Thyroid gland (tissue), 4 donors: ENCODE data around the gene UBA1. TPM values are rescaled to one million over a fixed set of nuclear protein-coding genes. Genes with fewer than 3 reads are reported as not detected.
A peak's percentile ranks its signal among the peaks of the same experiment; 100 is the strongest.

Experiments used
- DNase-seq, 2 donors: peaks; one replicate each; pipeline ENCODE4 v3.0.0-alpha.2; 2019
- H3K27ac ChIP-seq, 3 donors: fragments of 200-600 bp; sonication (generic); 1 replicate in 2 of 3; 2 replicates in 1 of 3; pipeline ENCODE4 v1.5.1; 2016 to 2019; ENCODE audit warnings: mild to moderate bottlenecking in 1 of 3, moderate library complexity in 1 of 3
- H3K27me3 ChIP-seq: fragments of 200-600 bp; sonication (generic); one replicate; pipeline ENCODE4 v1.5.1; 2019
- H3K36me3 ChIP-seq, 2 donors: fragments of 200-600 bp; sonication (generic); one replicate each; pipeline ENCODE4 v1.5.1; 2016 to 2019
- H3K4me1 ChIP-seq, 2 donors: fragments of 200-600 bp; sonication (generic); one replicate each; pipeline ENCODE4 v1.5.1; 2017 to 2019
- H3K4me3 ChIP-seq, 3 donors: fragments of 200-600 bp; sonication (generic); replicated peaks in 1 of 3; 1 replicate in 2 of 3; 2 replicates in 1 of 3; pipeline ENCODE4 v1.5.1; 2016; ENCODE audit warnings: mild to moderate bottlenecking in 1 of 3
- H3K9me3 ChIP-seq: fragments of 200-600 bp; sonication (generic); one replicate; pipeline ENCODE4 v1.5.1; 2017
- CTCF ChIP-seq, 6 experiments: fragments of 200-600 bp in 3 of 6; fragments of 450-650 bp in 3 of 6; sonication (generic) in 3 of 6; IDR thresholded peaks; one replicate each; pipeline ENCODE4 v1.5.1; 2016 to 2019; ENCODE audit warnings: antibody characterized with exemption in 6 of 6, mild to moderate bottlenecking in 2 of 6, inconsistent platforms in 1 of 6, moderate library complexity in 1 of 6
- POLR2A ChIP-seq, 2 donors: fragments of 450-650 bp; IDR thresholded peaks; one replicate each; pipeline ENCODE4 v1.6.1; 2017; ENCODE audit warnings: antibody characterized with exemption in 2 of 2, mild to moderate bottlenecking in 2 of 2, moderate library complexity in 1 of 2
- WGBS, 2 donors: methylation state at CpG; one replicate each; pipeline ENCODE4 v1.1.5; 2017; 5-methylcytosine and 5-hydroxymethylcytosine counted together
- intact Hi-C: fragments of 100-400 bp; cut with DNase I; formaldehyde crosslinking; loops from one replicate; pipeline ENCODE4 v1.15.1; 2023
- total RNA-seq, 4 donors: library from RNA; depleted of rRNA; stranded (reverse); fragments of >200 nt; gene quantifications; one replicate each; pipeline ENCODE4 v1.2.3, GENCODE V29; 2016

UBA1 gene
- total RNA-seq, 4 donors from 2014 or later, result 159 to 293 (median 201) TPM

- intact Hi-C loops, result no loop called here
- Histone ChIP-seq H3K27ac (peak overlapping the region in 2 of 3 donors; percentile 15 to 73), H3K4me1 (peaks cover 0 to 12% of the 10 kb centered on the region in 2 donors), H3K9me3 (no peaks in the 10 kb centered on the region), H3K27me3 (no peaks in the 10 kb centered on the region), H3K36me3 (peaks cover 11 to 25% of the 10 kb centered on the region in 2 donors), H3K4me3 (no peak overlapping the region)
- DNase-seq, result no peak
- WGBS, 2 donors, result 80 to 88% methylated on average over 1 to 2 of the region's 2 CpGs
- no peak for TF ChIP-seq CTCF (IDR thresholded peaks at IDR 0.05)
- no peak for TF ChIP-seq POLR2A (IDR thresholded peaks at IDR 0.05)
These were observed 16.6 kb upstream of the UBA1 start for GRCh38 chrX:47177079-47177478.

- Histone ChIP-seq H3K27ac (peak overlapping the region; percentile 1 to 73 (median 58)), H3K9me3 (no peaks in the 10 kb centered on the region), H3K27me3 (no peaks in the 10 kb centered on the region), H3K4me3 (no peak overlapping the region), H3K36me3 (peaks cover 13 to 25% of the 10 kb centered on the region in 2 donors), H3K4me1 (peaks cover 0 to 12% of the 10 kb centered on the region in 2 donors)
- no peak for DNase-seq
- 82 to 95% methylated on average over 2 to 5 of the region's 5 CpGs for WGBS, 2 donors
- TF ChIP-seq CTCF (IDR thresholded peaks at IDR 0.05) (no peak), POLR2A (IDR thresholded peaks at IDR 0.05) (no peak)
- intact Hi-C loops, result no loop called here
These were observed 15.3 kb upstream of the UBA1 start for GRCh38 chrX:47178337-47178736.

GRCh38 chrX:47179221-47179927 lies 14.3 kb upstream of the UBA1 start:
- Histone ChIP-seq H3K4me3 (no peak overlapping the region), H3K36me3 (peaks cover 13 to 25% of the 10 kb centered on the region in 2 donors), H3K27ac (peak overlapping the region in 1 of 3 donors; percentile 73), H3K9me3 (no peaks in the 10 kb centered on the region), H3K27me3 (no peaks in the 10 kb centered on the region), H3K4me1 (peaks cover 0 to 12% of the 10 kb centered on the region in 2 donors)
- 96% methylated on average over 4 to 5 of the region's 14 CpGs for WGBS, 2 donors
- TF ChIP-seq POLR2A (IDR thresholded peaks at IDR 0.05) (no peak), CTCF (IDR thresholded peaks at IDR 0.05) (no peak)
- intact Hi-C loops, result no loop called here
- no peak for DNase-seq

- no peak for TF ChIP-seq CTCF (IDR thresholded peaks at IDR 0.05)
- no peak overlapping the region for H3K4me3 ChIP-seq
- peaks cover 0 to 12% of the 10 kb centered on the region in 2 donors for H3K4me1 ChIP-seq
- 100% methylated on average over 3 to 5 of the region's 18 CpGs for WGBS, 2 donors
- no peaks in the 10 kb centered on the region for H3K27me3 ChIP-seq
- intact Hi-C loops, result no loop called here
- no peaks in the 10 kb centered on the region for H3K9me3 ChIP-seq
- H3K36me3 ChIP-seq, result peaks cover 13 to 23% of the 10 kb centered on the region in 2 donors
- H3K27ac ChIP-seq, result no peak overlapping the region
- no peak for DNase-seq
These were observed 13.7 kb upstream of the UBA1 start for GRCh38 chrX:47179928-47180255.

GRCh38 chrX:47180346-47180745 lies 13.3 kb upstream of the UBA1 start:
- Histone ChIP-seq H3K4me3 (no peak overlapping the region), H3K4me1 (peaks cover 0 to 12% of the 10 kb centered on the region in 2 donors), H3K9me3 (no peaks in the 10 kb centered on the region), H3K27ac (peak overlapping the region in 1 of 3 donors; percentile 6), H3K27me3 (no peaks in the 10 kb centered on the region), H3K36me3 (peaks cover 13 to 19% of the 10 kb centered on the region in 2 donors)
- intact Hi-C loops, result no loop called here
- no peak for TF ChIP-seq POLR2A (IDR thresholded peaks at IDR 0.05)
- no peak for TF ChIP-seq CTCF (IDR thresholded peaks at IDR 0.05)
- 93 to 98% methylated on average over 4 to 6 of the region's 8 CpGs for WGBS, 2 donors
- DNase-seq, result no peak
